Measurements from ENCODE around the gene KLHDC7B. TPM values are rescaled to one million over a fixed set of nuclear protein-coding genes. Genes with fewer than 3 reads are reported as not detected.

The KLHDC7B gene
- total RNA-seq, 2 donors from 2014 or later: 0.17 TPM; not detected in 1

DNA sequence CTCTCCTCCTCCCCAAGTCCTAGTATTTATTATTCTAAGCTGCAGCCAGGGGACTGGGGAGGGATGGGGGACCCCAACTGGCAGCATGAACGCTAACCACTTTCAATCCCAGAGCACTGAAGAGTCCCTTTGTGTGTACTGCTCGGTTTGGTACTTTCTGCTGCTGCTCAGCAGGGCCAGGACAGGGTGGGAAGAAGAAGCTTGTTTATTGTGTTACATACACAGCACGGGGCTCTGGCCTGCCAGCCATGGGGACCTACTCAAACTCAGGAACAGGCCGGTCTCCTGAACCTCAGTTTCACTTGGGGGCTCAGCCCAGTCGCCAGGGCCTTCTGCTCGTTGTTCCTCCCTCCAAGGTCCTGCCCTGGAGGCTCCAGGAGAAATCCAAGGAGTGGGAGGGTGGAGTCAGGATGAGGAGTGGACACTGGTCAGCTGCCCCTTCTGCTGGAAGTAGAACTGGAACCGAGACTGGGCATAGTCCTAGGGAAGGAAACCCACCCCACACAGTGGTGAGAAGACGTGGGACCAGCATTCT lies 33.1 kb downstream of the KLHDC7B start:
- ATAC-seq (no peak), DNase-seq (no peak)
- intact Hi-C loops (cut with DNase I, micrococcal nuclease): no loop called here

DNA sequence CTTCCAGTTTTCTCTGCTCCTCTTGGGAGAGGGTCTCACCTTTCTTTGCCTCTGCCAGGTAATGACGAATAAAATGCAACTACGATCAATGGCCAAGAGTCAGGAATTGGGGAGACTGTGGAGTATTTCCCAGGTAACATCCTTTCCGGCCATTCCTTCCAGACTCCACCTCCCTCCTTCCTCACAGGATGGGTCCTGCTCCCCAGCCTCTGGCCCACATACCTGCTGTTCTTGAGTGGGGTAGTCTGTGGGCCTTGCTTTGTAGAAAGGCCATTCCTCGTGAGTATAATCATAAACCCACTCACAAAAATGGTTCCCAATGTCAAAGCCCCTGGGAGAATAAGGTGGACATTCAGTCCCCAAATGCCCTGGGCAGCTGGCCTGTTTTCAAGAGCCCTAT lies 34.1 kb downstream of the KLHDC7B start:
- intact Hi-C loops (cut with DNase I, micrococcal nuclease): no loop called here
- no peak for ATAC-seq
- no peak for DNase-seq

DNA sequence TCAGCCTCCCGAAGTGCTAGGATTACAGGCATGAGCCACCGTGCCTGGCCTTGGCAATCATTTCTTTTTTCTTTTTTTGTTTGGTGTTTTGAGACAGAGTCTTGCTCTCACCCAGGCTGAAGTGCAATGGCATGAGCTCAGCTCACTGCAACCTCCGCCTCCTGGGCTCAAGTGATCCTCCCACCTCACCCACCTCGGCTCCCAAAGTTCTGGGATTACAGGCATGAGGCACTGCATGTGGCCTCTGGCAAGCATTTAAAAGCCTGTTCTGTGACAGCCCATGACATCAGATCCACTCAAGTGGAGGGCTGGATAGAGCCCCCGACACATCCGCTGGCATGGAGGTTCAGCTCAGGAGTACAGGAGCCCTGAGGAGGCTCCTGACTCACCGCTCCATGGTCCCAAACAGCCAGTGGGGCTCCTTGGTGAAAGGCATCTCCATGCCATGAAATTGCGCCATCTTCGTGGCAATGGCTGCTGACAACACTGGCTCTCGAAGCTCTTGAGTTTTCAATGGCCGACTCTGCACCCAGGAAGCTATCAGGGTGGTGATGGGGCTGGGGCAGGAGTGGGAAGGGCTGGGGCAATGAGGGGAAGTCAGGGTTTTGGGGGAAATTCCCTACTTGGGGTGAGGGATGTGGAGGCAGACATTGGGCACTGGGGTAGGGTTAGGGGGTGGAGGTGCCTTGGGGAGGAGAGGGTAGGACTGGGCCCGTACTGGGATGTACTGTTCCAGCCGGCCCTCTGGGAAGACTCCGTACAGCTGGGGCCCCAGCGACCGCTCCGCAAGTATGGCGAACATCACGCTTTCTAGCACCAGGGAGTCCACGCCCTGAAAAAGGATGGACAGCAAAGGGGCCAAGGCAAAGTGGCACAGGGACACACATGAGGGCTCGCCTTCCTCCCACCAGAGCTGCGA lies 35.6 kb downstream of the KLHDC7B start:
- intact Hi-C loops (cut with DNase I, micrococcal nuclease): no loop called here
- DNase-seq (no peak), ATAC-seq (no peak)

DNA sequence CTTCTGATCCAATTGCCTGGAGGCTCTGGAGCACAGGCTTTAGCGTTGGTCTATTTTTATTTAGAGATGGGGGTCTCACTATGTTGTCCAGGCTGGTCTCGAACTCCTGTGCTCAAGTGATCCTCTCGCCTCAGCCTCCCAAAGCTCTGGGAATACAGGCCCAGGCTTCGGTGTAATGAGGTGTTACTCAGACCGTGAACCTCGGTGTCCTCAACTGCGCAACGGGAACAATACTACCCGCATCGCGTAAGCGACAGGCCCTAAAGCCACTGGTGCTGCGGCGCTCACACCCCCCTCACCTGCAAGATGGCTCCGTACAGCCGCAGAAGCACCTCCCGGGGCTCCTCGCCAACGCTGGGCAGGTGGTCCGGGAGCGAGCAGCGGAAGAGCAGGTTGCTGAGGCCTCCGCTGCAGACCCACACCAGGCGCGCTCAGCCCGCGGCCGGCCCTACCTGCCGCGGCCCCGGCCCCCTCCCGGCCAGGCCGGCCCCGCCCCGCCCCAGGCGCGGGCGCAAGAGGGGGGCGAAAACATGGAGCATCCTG lies 36.3 kb downstream of the KLHDC7B start:
- intact Hi-C loops (cut with DNase I, micrococcal nuclease): no loop called here
- DNase-seq (peak in 1 of 2 donors; percentile 50), ATAC-seq (peak; percentile 1)

DNA sequence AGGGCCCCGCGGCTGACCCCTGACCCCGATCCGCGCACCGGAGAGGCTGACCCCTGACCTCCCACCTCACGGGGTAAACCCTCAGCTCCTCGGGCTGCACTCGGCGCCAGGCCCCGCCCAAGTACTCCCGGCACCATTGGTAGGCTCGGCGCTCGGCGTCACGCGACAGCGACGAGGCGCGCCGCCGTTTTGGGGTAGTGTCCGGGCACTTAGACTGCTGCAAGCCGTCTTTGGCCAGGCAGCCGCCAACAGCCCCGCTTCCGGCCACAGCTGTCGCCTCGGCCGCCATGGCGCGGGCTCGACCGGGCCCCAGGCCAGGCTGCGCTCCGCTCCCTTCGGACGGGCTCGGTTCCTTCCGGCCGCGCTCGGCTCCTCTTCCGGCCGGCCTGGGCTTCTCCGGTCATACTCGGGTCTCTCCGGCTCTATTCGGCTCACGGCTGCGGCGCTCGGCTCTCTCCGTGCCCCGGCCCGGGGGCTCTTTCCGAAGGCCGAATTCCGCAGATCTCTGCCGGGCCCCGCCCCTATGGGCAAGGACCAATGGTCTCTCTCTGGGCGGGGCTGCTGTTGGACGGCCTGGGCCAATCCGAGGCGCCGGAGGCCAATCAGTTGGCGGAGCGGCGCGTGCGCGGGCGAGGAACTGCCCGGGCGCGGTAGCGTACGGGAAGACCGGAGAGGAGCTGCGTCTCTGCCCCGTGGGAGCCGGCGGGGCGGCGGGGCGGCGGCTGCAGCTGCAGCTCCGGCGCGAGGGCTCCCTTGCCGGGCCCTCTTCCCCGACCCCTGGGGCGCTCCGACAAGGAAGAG lies 37.0 kb downstream of the KLHDC7B start, which contains the start of gene CHKB:
Gene CHKB, minus strand, starts transcription at position 357 of the 801 bp plus-strand sequence. Its CDS starts 68 bp downstream, at position 289.
- ATAC-seq: peak; percentile 93
- peak; percentile 98 to 99 for DNase-seq
- intact Hi-C loops (cut with DNase I, micrococcal nuclease): no loop called here

DNA sequence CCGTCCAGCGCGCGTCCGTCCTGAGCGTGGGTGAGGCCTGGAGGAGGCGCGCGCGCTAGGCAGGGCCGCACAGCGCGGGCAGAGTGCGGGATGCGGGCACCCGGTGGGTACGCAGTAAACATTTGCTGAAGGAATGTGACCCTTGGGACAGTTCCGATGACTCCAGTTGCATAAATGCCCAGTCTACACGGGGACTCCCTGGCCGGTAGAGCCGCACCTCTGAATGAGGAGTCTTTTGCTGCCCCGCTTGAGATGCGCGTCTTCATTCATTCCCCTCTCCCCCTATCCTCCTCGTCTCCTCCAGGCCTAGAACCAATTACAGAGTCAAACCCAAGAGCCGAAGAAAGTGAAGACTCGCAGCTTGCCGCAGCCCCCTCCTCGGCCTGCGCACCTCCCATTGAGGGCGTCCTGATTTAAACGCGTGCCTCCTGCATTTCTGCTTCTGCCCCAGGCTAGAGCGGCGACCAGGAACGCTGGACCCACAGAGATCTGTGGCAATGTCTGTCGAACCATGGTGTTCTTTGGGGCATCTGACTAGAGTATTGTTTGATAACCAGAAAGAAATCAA lies 37.7 kb downstream of the KLHDC7B start:
- ATAC-seq (peak; percentile 31), DNase-seq (no peak)
- intact Hi-C loops (cut with DNase I, micrococcal nuclease): no loop called here

DNA sequence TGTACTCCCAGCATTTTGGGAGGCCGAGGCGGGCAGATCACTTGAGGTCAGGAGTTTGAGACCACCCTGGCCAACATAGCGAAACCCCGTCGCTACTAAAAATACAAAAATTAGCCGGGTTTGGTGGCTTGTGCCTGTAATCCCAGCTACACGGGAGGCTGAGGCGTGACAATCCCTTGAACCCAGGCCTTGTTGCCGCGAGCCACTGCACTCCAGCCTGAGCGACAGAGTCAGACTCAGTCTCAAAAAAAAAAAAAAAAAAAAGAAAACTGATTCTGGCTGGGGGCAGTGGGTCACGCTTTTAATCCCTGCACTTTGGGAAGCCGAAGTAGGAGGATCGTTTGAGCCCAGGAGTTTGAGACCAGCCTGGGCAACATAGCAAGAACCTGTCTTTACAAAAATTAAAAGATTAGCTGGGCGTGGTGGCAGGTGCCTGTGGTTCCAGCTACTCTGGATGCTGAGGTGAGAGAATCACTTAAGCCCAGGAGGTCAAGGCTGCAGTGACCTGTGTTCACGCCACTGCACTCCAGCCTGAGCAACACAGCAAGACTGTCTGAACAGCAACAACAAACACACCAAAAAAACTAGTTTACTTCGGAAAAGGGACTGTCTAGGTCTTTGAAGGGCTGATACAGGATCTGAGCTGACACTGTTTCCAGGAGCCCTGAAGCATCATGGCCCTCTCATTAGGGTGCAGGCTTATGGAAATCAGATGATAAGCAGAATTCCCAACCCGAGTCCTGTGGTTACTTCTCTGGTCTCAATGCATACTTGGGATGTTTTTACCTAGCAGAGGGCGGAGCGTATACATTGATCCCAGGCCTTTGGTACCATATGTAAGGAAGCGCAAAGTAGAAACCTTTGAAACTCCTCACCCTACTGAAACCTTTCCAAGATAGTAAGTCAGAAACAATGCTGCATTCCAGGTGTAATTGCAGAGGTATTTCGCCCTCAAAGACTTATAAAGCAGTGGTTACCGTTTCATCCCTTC lies 38.7 kb downstream of the KLHDC7B start:
- no peak for DNase-seq
- ATAC-seq: no peak
- intact Hi-C loops (cut with DNase I, micrococcal nuclease): no loop called here

DNA sequence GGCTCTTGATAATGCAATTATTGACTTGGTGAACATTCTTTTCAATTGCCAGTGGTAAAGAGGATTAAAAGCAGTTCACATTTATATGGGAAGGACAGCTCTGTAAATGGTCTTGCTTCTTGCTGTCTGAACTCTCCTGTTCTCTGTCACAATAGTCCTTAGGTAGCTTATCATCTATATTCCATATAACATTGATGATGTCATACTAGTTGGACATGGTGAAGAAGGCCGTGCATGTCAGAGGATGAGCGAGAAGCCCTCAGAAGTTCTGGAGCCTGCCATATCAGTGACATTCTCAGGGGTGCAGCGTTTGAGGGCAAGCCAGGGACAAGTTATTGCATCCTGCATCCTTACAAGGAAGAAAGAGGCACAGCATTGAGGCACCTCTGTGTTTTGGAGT lies 39.5 kb downstream of the KLHDC7B start:
- ATAC-seq (no peak), DNase-seq (no peak)
- intact Hi-C loops (cut with DNase I, micrococcal nuclease): no loop called here

DNA sequence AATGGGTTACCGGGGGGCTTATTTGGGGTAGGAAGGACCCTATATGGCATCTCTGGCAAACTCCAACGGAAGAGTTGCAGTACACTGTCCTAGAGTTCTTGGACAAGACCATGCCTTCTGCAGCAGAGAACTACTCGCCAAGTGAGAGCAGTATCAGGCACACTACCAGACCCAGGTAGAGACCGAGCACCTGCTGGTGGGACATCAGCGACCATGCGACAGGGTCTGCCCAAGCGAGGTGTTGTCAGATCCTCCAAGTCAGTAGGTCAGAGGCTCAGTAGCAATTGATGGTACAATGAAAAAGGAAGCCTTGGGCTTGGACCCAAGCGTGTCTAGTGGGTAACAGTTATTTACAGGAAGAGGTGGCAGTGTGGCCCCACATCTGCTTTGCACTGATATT lies 40.1 kb downstream of the KLHDC7B start:
- ATAC-seq (no peak), DNase-seq (no peak)
- intact Hi-C loops (cut with DNase I, micrococcal nuclease): no loop called here

DNA sequence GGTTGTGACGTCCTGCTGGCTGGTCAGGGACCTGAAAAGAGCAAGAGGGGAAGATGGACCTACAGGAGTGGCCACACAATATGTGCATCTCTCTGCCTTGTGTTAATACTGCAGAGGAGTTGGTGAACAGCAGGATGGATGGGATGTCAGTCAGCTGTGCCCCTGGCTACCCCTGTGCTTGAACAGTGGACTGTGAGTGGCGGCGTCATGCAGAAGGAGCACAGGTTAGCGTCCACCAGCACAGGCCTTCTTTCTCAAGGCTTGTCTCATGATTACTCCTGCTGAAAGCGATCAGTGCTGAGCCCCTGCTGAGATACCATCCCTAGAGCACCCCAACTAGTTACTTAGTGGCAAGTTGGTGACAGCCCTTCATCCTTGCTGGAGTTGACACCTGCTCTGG lies 40.7 kb downstream of the KLHDC7B start:
- intact Hi-C loops (cut with DNase I, micrococcal nuclease): no loop called here
- no peak for ATAC-seq
- no peak for DNase-seq

DNA sequence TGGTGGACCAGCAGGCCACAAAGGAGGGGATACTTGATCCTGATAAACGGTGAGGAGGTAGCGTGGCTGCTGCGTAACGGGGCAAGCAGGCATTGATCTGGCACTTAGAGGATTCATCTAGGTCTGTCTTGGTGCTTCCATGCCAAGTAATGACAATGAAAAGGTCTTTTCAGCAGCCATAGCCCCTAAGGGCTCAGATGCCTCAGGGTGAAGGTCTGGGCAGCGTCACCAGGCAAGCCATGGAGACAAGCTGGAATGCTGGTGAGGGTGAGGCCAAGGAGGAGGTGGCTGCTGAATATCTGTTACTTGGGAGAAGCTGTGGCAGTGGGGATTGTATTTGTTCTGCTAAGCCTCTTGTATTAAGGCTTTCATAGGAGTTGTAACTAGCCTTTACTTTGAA lies 41.7 kb downstream of the KLHDC7B start:
- DNase-seq (no peak), ATAC-seq (no peak)
- intact Hi-C loops (cut with DNase I, micrococcal nuclease): no loop called here

DNA sequence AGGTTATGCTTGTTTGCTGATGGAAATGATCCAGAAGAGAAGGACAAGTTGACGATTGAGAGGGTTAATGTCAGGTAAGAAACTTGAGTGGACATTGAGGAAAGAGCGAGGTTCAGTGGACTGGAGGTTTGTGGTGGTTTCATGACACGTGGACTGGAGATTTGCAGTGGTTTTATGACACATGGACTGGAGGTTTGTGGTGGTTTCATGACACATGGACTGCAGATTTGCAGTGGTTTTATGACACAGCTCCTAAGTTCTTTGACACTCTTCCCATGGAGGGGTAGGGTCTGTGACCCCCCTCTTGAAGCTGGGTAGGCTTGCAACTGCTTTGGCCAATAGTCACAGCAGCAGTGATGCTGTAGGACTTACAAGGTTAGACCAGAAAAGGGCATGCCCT lies 49.5 kb downstream of the KLHDC7B start:
- ATAC-seq (no peak), DNase-seq (no peak)
- intact Hi-C loops (cut with DNase I, micrococcal nuclease): no loop called here

DNA sequence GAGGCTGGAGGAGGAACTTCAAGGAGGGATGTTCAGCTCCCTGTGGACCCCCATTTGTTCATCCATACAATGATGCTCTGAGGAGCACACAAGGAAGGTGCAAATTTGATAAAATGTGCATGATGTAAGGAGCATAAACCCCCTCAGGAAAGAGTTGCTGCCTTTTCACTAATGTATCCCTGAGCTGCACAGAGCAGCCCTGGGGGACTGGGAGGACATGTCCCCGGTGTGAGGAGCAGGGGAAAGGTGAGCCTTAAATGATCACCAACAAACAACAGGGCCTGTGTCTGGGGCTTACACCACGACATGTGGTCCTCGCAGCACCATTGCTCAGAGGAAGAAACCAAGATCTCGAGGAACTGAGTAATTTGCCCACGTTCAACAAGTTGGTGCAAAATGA lies 51.4 kb downstream of the KLHDC7B start:
- DNase-seq (no peak), ATAC-seq (no peak)
- intact Hi-C loops (cut with DNase I, micrococcal nuclease): no loop called here

DNA sequence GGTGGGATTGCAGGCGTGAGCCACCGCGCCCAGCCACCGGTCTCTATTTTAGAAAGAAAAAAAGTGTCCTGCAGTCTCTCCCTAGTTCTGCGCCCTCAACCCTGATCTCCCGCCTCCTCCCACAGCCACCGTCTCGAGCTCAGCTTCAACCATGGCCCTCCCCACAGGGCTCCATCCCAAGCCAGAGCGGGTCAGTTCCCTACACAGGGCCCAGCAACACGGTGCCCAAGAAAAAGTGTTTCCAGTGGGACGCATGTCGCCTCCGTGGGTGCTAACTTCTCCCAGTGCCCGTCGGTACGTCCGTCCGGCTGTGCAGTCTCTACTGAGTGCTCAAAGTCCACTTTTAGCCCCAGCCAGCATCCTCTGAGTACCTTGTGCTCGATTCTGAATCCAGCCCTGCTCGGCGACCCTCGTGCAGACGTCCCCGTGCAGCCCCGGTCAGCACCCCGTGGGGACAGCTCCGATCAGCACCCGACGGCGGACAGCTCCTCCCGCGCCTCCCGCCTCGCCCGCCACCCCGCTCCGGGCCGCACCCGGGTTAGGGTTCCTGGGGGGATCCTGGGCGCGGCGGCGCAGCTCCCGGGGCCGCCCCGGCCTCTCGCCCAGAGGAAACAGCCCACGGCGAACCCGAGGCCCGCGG lies 54.2 kb downstream of the KLHDC7B start:
- intact Hi-C loops (cut with DNase I, micrococcal nuclease): no loop called here
- ATAC-seq (peak; percentile 85), DNase-seq (peak; percentile 40 to 67)

DNA sequence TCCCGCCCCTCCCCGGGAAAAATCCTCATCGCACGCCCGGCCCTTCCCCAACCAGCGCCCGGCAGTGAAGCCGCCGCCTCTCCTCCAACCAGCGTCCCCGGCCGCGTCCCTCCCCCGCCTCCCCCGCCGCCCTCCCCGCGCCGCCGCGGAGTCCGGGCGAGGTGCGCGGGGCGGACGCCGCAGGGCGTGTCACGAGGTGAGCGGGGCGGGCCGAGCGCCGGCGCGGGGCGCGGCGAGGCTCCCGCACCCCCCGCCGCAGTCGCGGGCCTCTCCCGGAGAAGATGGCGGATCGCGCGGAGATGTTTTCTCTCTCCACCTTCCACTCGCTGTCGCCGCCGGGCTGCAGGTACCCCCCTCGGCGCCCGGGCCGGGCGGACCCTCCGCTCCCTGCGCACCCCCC lies 54.8 kb downstream of the KLHDC7B start, which contains the start of gene MAPK8IP2:
Gene MAPK8IP2, plus strand, starts transcription at position 256 of the 400 bp plus-strand sequence. Its CDS starts 26 bp downstream, at position 282.
- ATAC-seq (peak; percentile 83), DNase-seq (no peak)
- intact Hi-C loops (cut with DNase I, micrococcal nuclease): no loop called here
